GM19351 (cell line): Measurements from ENCODE around the gene USP17L26.
"Not testable (repeated sequence)": the region's sequence is repeated elsewhere in the genome, so short reads cannot be mapped to it uniquely, and the experiment has no call there.

Experiments used
- ATAC-seq: cut with Tn5 transposase; IDR thresholded peaks from one replicate; pipeline ENCODE4 v1.9.1; 2021; ENCODE audit warnings: mild to moderate bottlenecking, moderate library complexity; ENCODE audit not compliant: unreplicated experiment

The USP17L26 gene, protein sequence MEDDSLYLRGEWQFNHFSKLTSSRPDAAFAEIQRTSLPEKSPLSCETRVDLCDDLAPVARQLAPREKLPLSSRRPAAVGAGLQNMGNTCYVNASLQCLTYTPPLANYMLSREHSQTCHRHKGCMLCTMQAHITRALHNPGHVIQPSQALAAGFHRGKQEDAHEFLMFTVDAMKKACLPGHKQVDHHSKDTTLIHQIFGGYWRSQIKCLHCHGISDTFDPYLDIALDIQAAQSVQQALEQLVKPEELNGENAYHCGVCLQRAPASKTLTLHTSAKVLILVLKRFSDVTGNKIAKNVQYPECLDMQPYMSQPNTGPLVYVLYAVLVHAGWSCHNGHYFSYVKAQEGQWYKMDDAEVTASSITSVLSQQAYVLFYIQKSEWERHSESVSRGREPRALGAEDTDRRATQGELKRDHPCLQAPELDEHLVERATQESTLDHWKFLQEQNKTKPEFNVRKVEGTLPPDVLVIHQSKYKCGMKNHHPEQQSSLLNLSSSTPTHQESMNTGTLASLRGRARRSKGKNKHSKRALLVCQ

DNA sequence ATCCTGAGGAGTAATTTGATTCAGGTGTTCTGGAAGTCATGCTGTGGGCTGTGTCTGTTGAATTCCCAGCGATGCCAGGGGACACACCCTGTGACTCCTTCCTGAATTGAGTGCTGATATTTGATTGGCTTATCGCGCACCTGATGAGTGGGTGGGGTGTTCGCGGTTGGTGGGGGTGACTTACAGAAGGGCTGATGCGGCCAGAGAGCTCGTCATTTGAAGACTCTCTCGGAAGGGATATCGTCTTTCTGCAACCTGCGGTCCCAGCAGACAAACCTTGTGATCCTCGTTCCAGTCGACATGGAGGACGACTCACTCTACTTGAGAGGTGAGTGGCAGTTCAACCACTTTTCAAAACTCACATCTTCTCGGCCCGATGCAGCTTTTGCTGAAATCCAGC lies at the start of gene USP17L26:
Gene USP17L26, plus strand, starts transcription at position 301 of the 400 bp plus-strand sequence. Its CDS starts 0 bp downstream, at position 301.
- ATAC-seq: not testable (repeated sequence)

DNA sequence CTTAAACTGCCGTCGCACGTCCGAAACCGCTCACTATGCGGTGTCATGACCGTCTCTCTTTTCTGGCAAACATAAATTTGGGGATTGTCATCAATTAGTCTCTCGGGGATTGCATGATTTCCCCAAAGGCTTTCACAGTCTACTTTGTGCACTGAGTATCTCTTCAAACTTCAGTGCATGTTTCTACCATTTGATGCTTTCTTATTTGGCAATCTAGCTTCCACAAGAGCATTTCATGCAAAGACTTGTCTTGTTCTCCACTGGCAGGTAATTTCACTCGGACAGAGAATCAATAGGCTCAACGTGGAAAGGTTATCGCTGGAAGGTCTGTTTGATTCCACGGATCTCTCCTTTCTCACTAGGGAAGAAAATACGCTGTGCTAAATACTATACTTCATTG lies 10.3 kb upstream of the USP17L26 start:
- not testable (repeated sequence) for ATAC-seq

DNA sequence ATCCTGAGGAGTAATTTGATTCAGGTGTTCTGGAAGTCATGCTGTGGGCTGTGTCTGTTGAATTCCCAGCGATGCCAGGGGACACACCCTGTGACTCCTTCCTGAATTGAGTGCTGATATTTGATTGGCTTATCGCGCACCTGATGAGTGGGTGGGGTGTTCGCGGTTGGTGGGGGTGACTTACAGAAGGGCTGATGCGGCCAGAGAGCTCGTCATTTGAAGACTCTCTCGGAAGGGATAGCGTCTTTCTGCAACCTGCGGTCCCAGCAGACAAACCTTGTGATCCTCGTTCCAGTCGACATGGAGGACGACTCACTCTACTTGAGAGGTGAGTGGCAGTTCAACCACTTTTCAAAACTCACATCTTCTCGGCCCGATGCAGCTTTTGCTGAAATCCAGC lies 9.6 kb upstream of the USP17L26 start, which contains the start of gene USP17L24:
Gene USP17L24, plus strand, starts transcription at position 301 of the 400 bp plus-strand sequence. Its CDS starts 0 bp downstream, at position 301.
- not testable (repeated sequence) for ATAC-seq

DNA sequence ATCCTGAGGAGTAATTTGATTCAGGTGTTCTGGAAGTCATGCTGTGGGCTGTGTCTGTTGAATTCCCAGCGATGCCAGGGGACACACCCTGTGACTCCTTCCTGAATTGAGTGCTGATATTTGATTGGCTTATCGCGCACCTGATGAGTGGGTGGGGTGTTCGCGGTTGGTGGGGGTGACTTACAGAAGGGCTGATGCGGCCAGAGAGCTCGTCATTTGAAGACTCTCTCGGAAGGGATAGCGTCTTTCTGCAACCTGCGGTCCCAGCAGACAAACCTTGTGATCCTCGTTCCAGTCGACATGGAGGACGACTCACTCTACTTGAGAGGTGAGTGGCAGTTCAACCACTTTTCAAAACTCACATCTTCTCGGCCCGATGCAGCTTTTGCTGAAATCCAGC lies 4.8 kb upstream of the USP17L26 start, which contains the start of gene USP17L25:
Gene USP17L25, plus strand, starts transcription at position 301 of the 400 bp plus-strand sequence. Its CDS starts 0 bp downstream, at position 301.
- ATAC-seq: not testable (repeated sequence)

DNA sequence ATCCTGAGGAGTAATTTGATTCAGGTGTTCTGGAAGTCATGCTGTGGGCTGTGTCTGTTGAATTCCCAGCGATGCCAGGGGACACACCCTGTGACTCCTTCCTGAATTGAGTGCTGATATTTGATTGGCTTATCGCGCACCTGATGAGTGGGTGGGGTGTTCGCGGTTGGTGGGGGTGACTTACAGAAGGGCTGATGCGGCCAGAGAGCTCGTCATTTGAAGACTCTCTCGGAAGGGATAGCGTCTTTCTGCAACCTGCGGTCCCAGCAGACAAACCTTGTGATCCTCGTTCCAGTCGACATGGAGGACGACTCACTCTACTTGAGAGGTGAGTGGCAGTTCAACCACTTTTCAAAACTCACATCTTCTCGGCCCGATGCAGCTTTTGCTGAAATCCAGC lies 4.6 kb downstream of the USP17L26 start, which contains the start of gene USP17L5:
Gene USP17L5, plus strand, starts transcription at position 301 of the 400 bp plus-strand sequence. Its CDS starts 0 bp downstream, at position 301.
- not testable (repeated sequence) for ATAC-seq

DNA sequence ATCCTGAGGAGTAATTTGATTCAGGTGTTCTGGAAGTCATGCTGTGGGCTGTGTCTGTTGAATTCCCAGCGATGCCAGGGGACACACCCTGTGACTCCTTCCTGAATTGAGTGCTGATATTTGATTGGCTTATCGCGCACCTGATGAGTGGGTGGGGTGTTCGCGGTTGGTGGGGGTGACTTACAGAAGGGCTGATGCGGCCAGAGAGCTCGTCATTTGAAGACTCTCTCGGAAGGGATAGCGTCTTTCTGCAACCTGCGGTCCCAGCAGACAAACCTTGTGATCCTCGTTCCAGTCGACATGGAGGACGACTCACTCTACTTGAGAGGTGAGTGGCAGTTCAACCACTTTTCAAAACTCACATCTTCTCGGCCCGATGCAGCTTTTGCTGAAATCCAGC lies 9.4 kb downstream of the USP17L26 start, which contains the start of gene USP17L27:
Gene USP17L27, plus strand, starts transcription at position 301 of the 400 bp plus-strand sequence. Its CDS starts 0 bp downstream, at position 301.
- ATAC-seq: not testable (repeated sequence)

DNA sequence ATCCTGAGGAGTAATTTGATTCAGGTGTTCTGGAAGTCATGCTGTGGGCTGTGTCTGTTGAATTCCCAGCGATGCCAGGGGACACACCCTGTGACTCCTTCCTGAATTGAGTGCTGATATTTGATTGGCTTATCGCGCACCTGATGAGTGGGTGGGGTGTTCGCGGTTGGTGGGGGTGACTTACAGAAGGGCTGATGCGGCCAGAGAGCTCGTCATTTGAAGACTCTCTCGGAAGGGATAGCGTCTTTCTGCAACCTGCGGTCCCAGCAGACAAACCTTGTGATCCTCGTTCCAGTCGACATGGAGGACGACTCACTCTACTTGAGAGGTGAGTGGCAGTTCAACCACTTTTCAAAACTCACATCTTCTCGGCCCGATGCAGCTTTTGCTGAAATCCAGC lies 14.1 kb downstream of the USP17L26 start, which contains the start of gene USP17L28:
Gene USP17L28, plus strand, starts transcription at position 301 of the 400 bp plus-strand sequence. Its CDS starts 0 bp downstream, at position 301.
- not testable (repeated sequence) for ATAC-seq

DNA sequence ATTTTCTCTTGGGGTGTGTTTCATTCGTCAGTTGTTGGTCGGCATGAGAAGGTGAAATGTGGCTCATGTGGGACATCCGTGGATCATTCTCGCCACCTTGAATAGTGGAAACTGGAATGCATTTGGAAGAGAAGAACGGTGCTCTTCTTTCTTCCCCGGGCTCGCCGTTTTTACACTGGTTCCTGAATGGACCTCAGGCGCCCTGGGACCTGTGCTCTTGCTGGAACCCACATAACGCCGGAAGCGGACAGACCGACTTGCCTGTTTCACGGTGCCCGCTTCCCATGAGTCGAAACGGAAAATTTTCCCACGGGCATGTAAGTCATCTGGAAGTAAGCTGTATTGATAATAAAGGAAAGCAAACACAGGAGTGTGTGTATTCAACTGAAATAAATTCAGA lies 16.4 kb downstream of the USP17L26 start:
- ATAC-seq: not testable (repeated sequence)

DNA sequence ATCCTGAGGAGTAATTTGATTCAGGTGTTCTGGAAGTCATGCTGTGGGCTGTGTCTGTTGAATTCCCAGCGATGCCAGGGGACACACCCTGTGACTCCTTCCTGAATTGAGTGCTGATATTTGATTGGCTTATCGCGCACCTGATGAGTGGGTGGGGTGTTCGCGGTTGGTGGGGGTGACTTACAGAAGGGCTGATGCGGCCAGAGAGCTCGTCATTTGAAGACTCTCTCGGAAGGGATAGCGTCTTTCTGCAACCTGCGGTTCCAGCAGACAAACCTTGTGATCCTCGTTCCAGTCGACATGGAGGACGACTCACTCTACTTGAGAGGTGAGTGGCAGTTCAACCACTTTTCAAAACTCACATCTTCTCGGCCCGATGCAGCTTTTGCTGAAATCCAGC lies 18.9 kb downstream of the USP17L26 start, which contains the start of gene USP17L29:
Gene USP17L29, plus strand, starts transcription at position 301 of the 400 bp plus-strand sequence. Its CDS starts 0 bp downstream, at position 301.
- ATAC-seq: not testable (repeated sequence)

DNA sequence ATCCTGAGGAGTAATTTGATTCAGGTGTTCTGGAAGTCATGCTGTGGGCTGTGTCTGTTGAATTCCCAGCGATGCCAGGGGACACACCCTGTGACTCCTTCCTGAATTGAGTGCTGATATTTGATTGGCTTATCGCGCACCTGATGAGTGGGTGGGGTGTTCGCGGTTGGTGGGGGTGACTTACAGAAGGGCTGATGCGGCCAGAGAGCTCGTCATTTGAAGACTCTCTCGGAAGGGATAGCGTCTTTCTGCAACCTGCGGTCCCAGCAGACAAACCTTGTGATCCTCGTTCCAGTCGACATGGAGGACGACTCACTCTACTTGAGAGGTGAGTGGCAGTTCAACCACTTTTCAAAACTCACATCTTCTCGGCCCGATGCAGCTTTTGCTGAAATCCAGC lies 28.4 kb downstream of the USP17L26 start, which contains the start of gene USP17L30:
Gene USP17L30, plus strand, starts transcription at position 301 of the 400 bp plus-strand sequence. Its CDS starts 0 bp downstream, at position 301.
- ATAC-seq: not testable (repeated sequence)

DNA sequence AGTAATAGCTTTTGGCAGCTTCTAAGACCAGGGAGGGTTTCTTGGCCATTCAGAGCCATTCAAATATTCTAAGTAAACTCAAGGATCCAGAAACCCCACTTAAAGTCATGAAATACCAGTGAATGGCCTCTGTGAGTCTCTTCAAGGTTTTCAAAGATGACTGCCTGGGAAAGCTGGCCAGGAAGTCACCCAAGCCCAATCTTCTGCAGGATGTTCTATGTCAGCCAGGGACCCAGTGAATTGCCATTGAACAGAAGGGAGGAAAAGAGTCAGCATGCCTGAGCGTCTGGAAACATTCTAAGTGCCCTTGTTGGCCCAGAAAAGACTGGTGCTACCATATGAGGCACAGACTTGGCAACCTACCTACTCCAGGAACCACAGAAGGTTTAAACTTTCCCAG lies 45.4 kb downstream of the USP17L26 start:
- ATAC-seq: not testable (repeated sequence)

DNA sequence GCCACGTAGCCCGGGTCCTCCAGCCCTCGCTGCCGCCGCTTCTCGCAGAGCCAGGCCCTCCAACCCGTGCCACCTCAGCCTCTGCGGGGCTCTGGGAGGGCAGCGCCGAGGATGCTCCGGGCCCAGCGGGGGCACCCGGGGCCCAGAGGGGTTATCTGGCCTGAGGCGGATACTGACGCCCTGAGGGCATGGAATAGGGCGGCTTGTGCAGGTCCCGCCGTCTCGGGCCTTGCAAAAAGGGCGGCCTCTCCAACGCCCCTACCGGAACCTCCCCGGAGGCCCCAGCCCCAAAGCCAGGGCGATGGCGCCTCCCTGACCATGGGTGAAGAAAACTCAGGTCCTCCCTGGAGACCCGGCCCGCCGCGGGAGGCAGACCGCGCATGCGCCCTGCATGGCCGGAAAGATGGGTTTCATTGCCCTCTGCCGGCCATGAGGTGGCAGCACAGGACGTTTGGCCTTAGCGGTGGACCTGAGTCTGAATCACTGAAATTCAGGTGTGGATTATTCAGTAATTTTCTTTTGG lies 46.6 kb downstream of the USP17L26 start:
- ATAC-seq: not testable (repeated sequence)

DNA sequence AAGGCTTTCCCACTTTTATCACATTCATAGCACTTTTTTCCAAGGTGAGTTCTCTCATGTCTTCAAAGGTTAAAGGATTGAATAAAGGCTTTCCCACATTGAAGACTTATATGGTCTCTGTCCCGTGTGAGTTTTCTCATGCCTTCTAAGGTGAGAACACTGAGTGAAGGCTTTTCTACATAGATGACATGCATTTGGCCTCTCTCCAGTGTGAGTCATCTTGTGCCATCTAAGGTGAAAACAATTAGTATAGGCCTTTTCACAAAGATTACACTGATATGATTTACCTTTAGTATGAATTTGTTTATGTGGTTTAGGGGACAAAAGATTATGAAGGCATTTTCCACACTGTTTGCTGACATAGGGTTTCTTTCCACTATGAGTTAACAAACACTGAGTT lies 49.7 kb downstream of the USP17L26 start:
- no peak for ATAC-seq
